Mononuclear cell (primary cell): ENCODE measurements around the gene ADAT3. TPM values are rescaled to one million over a fixed set of nuclear protein-coding genes. Genes with fewer than 3 reads are reported as not detected.

Experiments used
- H3K27me3 ChIP-seq: 2 replicates; pipeline ENCODE4 v1.6.0; 2011; ENCODE audit warnings: low read length, control low read depth; ENCODE audit not compliant: insufficient read depth
- H3K4me1 ChIP-seq: 2 replicates; pipeline ENCODE4 v1.5.1; 2011; ENCODE audit warnings: mild to moderate bottlenecking, low read length, control low read depth; ENCODE audit not compliant: insufficient read depth
- H3K4me3 ChIP-seq: 2 replicates; pipeline ENCODE4 v1.5.1; 2011; ENCODE audit warnings: mild to moderate bottlenecking, low read length, moderate library complexity
- H3K9me3 ChIP-seq: 2 replicates; pipeline ENCODE4 v1.5.1; 2011; ENCODE audit warnings: low read depth, mild to moderate bottlenecking, control low read depth, low read length
- total RNA-seq: library from RNA; depleted of rRNA; stranded (reverse); fragments of >200 nt; gene quantifications from one replicate; pipeline ENCODE4 v1.2.3, GENCODE V29; 2012

The ADAT3 gene
- total RNA-seq, 1 donor, result 2.9 TPM

- no peak overlapping the region for H3K4me3 ChIP-seq
- no peaks in the 10 kb centered on the region for H3K9me3 ChIP-seq
- peaks cover 14% of the 10 kb centered on the region for H3K4me1 ChIP-seq
- no peaks in the 10 kb centered on the region for H3K27me3 ChIP-seq
Measured at GRCh38 chr19:1911995-1912394, 6.8 kb downstream of the ADAT3 start.

DNA sequence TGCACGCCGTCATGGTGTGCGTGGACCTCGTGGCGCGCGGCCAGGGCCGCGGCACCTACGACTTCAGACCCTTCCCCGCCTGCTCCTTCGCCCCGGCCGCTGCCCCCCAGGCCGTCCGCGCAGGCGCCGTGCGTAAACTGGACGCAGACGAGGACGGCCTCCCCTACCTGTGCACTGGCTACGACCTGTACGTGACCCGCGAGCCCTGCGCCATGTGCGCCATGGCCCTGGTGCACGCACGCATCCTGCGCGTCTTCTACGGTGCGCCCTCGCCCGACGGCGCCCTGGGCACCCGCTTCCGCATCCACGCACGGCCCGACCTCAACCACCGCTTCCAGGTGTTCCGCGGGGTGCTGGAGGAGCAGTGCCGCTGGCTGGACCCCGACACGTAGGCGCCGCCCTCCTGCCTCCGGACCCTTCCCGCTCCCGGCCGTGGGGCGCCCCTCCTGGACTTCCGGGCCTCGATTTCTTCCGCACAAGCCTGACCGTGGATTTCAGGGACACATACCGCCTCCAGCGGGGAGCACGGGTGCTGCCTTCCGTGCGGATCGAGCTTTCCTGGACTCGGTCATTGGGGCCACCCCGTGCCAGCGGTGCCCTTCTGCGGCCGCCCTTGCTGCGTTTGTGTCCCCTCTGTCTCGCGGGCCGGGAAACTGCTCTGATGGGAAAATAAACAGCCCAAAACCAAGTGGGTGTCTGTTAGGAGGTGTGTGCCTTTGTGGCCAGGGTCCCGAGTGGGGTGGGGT, 7.7 kb downstream of the ADAT3 start:
- no peaks in the 10 kb centered on the region for H3K27me3 ChIP-seq
- no peak overlapping the region for H3K4me3 ChIP-seq
- no peaks in the 10 kb centered on the region for H3K9me3 ChIP-seq
- peaks cover 12% of the 10 kb centered on the region for H3K4me1 ChIP-seq

DNA sequence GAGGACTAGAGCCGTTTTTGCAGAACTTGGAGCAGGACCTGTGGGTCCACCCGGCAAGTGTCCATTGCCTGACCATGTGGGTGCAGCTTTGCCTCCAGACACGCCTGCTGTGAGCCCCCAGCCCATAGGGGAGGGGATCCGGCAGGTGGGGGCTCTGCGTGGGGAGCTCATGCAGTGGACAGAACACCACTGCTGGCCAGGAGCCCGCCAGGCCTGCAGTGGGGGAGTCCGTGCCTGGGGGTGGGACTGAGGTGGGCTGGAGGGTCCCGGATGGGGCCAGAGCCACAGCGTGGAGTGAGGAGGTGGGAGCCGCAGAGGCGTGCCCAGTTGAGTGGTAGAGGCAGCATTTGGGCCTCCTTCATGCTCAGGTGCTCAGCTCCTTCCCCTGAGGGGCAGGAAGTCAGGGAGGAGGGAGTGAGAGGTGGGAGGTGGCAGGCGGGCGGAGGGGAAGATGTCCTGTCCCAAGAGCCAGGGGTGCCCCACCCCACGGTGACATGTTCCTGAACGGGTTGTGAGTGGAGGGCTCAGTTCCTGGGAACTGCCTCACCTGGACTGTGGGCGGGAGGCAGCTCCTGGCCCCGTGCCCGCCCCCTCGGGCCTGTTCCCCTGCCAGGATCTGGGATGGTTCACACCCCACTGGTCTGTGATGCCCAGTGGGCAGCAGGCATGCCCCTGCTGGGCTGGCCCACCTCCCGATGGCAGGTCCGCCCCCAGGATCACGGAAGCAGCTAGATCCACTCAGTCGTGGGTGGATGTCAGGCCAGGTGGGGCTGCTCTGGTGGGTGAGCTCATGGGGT, 8.8 kb downstream of the ADAT3 start:
- Histone ChIP-seq H3K27me3 (no peaks in the 10 kb centered on the region), H3K4me3 (no peak overlapping the region), H3K4me1 (peaks cover 9% of the 10 kb centered on the region), H3K9me3 (no peaks in the 10 kb centered on the region)

GRCh38 chr19:1914826-1915341, 9.7 kb downstream of the ADAT3 start:
- H3K4me3 ChIP-seq, result no peak overlapping the region
- H3K4me1 ChIP-seq, result peaks cover under 1% of the 10 kb centered on the region
- no peaks in the 10 kb centered on the region for H3K9me3 ChIP-seq
- H3K27me3 ChIP-seq, result no peaks in the 10 kb centered on the region

DNA sequence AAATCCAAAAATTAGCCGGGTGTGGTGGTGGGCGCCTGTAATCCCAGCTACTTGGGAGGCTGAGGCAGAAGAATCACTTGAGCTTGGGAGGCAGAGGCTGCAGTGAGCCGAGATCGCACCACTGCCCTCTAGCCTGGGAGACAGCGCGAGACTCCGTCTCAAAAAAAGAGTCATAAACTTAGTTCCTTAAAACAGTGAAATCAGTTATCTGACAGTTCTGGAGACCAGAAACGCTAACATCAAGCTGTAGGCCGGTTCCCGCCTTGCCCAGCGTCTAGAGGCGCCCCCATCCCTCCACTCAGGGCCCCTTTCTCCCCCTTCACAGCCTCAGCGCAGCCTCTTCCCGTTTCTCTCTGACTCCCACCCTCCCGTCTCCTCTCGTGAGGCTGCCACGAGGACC, 11.9 kb downstream of the ADAT3 start:
- H3K27me3 ChIP-seq, result no peaks in the 10 kb centered on the region
- no peaks in the 10 kb centered on the region for H3K4me1 ChIP-seq
- H3K4me3 ChIP-seq, result no peak overlapping the region
- no peaks in the 10 kb centered on the region for H3K9me3 ChIP-seq

DNA sequence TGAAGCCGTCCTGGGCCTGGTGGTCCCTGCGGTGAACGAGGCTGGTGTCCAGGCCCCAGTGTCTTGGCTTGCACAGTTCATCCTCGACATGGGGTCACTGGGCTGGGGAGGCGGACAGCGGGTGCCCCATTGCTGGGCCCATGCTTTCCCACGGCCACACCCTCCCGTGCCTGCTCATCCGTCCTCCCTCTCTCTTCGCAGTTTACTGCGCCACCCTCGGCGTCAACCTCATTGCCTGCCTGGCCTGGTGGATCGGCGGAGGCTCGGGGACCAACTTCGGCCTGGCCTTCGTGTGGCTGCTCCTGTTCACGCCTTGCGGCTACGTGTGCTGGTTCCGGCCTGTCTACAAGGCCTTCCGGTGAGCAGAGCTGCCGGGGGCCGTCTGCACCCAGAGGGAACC, 12.7 kb downstream of the ADAT3 start:
- Histone ChIP-seq H3K4me3 (no peak overlapping the region), H3K27me3 (no peaks in the 10 kb centered on the region), H3K9me3 (no peaks in the 10 kb centered on the region), H3K4me1 (peaks cover 3% of the 10 kb centered on the region)

- Histone ChIP-seq H3K4me3 (no peak overlapping the region), H3K27me3 (no peaks in the 10 kb centered on the region), H3K4me1 (peaks cover 11% of the 10 kb centered on the region), H3K9me3 (no peaks in the 10 kb centered on the region)
Measured at GRCh38 chr19:1918975-1919374, 13.8 kb downstream of the ADAT3 start.

GRCh38 chr19:1920644-1921043, 15.4 kb downstream of the ADAT3 start:
- peaks cover 12% of the 10 kb centered on the region for H3K4me1 ChIP-seq
- H3K27me3 ChIP-seq, result no peaks in the 10 kb centered on the region

GRCh38 chr19:1921326-1921725, 16.1 kb downstream of the ADAT3 start:
- H3K4me1 ChIP-seq, result peaks cover 12% of the 10 kb centered on the region

More at GRCh38 chr19:1920644-1921043, 15.4 kb downstream of the ADAT3 start:
- Histone ChIP-seq H3K4me3 (no peak overlapping the region), H3K9me3 (no peaks in the 10 kb centered on the region)

DNA sequence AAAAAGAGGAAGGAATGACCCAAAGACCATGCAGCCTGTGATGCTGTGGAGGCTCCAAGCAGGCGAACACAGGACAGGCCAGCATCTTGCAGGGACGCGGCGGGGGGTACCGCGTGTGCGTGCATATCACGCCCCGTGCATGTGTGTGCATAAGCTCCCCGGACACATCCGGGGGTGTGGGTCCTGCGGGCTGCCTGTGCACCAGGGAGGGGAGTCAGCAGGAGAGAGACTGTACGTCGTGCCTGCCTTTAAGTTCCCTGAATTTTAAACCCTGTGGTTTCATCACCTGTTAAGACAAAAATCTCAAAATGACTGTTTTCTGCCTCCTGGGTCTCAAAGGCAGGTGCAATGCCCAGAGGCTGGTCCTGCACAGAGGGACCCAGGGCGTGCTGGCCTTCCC, 16.6 kb downstream of the ADAT3 start:
- H3K4me3 ChIP-seq, result no peak overlapping the region
- H3K4me1 ChIP-seq, result peaks cover 12% of the 10 kb centered on the region
- H3K9me3 ChIP-seq, result no peaks in the 10 kb centered on the region
- H3K27me3 ChIP-seq, result no peaks in the 10 kb centered on the region

More at GRCh38 chr19:1921326-1921725, 16.1 kb downstream of the ADAT3 start:
- Histone ChIP-seq H3K27me3 (no peaks in the 10 kb centered on the region), H3K9me3 (no peaks in the 10 kb centered on the region), H3K4me3 (no peak overlapping the region)

GRCh38 chr19:1922803-1923202, 17.6 kb downstream of the ADAT3 start:
- H3K9me3 ChIP-seq, result no peaks in the 10 kb centered on the region
- peaks cover 12% of the 10 kb centered on the region for H3K4me1 ChIP-seq
- no peaks in the 10 kb centered on the region for H3K27me3 ChIP-seq
- no peak overlapping the region for H3K4me3 ChIP-seq

- no peaks in the 10 kb centered on the region for H3K9me3 ChIP-seq
- no peak overlapping the region for H3K4me3 ChIP-seq
- peaks cover 12% of the 10 kb centered on the region for H3K4me1 ChIP-seq
- no peaks in the 10 kb centered on the region for H3K27me3 ChIP-seq
Measured at GRCh38 chr19:1923319-1923718, 18.1 kb downstream of the ADAT3 start.

DNA sequence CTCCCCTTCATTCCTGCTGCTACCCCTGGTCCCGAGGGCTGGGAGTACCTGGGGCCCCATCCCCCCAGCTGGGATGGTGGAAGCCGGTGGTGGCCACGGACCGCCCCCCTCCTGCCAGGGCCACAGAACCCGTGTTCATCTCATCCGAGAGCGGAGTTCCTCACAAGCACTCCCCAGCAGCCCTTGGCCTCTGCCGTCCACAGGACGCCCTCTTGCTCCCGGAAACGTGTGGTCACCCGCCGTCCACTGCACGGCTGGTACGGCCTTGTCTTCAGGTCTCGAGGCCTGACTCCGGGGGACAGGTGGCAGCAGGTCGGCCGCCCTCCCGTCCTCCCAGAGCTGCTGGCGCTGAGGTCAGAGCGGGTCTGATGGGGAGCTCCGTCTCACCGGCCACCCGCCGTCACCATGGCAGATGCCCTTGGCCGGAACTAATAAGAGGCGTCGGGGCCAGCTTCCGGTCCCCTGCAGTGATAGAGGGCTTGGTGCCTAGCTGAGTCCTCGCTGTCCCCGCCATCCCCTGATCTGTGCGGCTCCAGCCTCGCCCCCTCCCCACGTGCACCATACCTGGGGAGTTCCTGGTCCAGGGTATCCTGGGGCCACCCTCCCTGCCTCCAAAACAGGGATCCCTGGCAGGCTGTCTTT, 19.2 kb downstream of the ADAT3 start:
- no peaks in the 10 kb centered on the region for H3K27me3 ChIP-seq
- H3K9me3 ChIP-seq, result no peaks in the 10 kb centered on the region
- no peak overlapping the region for H3K4me3 ChIP-seq
- H3K4me1 ChIP-seq, result peaks cover 19% of the 10 kb centered on the region

DNA sequence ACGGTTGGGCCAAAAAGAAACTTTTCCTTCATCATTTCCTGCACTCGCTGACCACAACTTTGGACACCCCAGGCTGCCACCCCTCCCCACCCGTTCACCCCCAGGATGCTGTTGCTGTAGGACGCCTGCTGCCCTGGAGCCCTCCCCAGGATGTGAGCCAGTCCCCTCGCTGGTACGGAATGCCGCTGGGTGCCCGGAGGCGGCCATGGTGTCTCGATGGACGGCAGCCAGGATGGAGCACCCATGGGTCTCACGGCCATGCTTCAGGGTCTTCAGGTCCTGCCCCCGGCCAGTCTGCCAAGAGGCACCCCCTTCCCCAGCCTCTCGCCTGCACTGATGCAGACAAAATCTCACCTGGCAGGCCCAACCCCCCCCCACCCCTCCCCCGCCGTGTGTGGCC, 20.3 kb downstream of the ADAT3 start:
- Histone ChIP-seq H3K27me3 (no peaks in the 10 kb centered on the region), H3K4me1 (peaks cover 28% of the 10 kb centered on the region), H3K9me3 (no peaks in the 10 kb centered on the region), H3K4me3 (no peak overlapping the region)
